ENCODE results near the gene WNT2B.

GRCh38 chr1:112506306-112506705, 2.5 kb upstream of the WNT2B start:
- no peak for TF ChIP-seq CTCF (IDR thresholded peaks at IDR 0.05)
- TF ChIP-seq POLR2A (IDR thresholded peaks at IDR 0.05): no peak
